ENCODE measurements around the gene MGMT.

MGMT gene

DNA sequence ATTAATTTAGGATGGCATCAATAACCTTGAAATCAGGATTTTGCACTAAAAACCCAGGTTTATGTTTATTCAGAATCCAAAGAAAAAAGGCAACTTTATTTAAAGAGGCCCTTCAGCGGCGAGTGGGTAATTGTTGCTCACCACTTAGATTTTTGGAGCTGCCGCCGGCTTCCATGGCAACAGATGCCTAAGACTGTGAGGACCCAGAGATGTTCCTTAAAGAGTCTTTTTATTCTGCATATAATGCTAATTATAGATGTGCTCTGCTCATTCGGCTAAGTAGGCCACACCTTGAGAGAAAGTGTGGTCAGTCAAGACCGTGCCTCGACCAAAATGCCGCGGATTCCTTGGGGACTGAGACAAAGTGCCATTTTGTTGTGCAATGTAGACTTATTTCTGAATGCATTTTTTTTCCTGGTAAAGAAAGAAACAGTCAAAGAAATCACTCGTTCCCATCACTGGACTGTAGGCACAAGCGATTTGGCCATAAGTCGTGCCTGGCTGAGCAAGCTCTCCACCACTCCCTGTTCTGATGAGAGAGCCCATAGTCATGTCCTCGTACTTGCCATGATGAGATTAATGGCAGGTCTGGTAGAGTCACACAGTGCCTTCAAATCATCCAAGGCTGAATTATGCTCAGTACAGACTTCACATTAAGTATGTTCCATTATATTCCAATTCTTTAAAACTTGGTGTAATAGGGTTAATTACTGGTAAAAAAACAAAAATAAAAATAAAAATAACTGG lies 21.4 kb upstream of the MGMT start:
- TF ChIP-seq, protein P1, sequence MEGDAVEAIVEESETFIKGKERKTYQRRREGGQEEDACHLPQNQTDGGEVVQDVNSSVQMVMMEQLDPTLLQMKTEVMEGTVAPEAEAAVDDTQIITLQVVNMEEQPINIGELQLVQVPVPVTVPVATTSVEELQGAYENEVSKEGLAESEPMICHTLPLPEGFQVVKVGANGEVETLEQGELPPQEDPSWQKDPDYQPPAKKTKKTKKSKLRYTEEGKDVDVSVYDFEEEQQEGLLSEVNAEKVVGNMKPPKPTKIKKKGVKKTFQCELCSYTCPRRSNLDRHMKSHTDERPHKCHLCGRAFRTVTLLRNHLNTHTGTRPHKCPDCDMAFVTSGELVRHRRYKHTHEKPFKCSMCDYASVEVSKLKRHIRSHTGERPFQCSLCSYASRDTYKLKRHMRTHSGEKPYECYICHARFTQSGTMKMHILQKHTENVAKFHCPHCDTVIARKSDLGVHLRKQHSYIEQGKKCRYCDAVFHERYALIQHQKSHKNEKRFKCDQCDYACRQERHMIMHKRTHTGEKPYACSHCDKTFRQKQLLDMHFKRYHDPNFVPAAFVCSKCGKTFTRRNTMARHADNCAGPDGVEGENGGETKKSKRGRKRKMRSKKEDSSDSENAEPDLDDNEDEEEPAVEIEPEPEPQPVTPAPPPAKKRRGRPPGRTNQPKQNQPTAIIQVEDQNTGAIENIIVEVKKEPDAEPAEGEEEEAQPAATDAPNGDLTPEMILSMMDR (IDR thresholded peaks at IDR 0.05; ENCODE audit: low read depth, low read length), result no peak
- DNase-seq (ENCODE audit: extremely low read depth, low read depth), result no peak

DNA sequence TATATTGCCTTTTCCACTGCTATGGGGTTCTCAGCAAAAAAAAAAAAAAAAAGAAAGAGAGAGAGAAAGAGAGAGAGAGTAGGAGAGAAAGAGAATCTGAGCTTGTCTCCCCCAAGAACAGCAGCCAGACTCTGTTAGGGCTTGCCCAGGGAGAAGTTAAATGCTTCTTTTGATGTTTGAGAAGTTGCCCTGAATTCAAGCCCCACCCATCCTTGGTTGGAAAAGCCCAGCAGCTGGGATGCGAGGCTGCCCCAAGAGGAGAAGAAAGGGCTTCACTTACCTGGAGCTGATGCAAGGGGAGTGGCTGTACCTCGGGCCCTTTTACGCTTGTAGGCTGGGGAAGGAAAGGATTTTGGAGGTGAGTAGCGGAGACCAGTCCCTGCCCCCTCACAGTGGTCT lies 20.9 kb upstream of the MGMT start:
- DNase-seq (ENCODE audit: extremely low read depth, low read depth), result no peak
- TF ChIP-seq, protein P1 (IDR thresholded peaks at IDR 0.05; ENCODE audit: low read depth, low read length), result no peak

DNA sequence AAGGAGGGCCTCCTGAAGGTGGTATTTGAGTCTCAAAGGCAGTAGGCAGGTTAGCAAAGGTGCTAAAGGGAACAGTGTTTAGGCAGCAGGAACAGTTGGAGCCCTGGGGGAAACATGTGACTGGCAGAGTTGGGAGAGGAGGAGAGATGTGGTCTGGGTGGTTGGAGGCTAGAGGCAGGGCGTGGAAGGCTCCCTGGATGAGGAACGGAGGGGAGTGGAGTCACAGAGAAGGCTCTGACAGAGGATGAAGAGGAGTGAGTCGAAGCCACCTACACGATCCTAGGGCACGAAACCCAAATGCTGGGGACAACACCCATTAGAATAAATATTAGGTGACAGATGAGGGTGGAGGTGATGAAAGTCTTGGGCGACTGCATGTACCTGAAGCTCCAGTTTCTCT lies 19.6 kb upstream of the MGMT start:
- DNase-seq (ENCODE audit: extremely low read depth, low read depth), result no peak
- TF ChIP-seq, protein P1 (IDR thresholded peaks at IDR 0.05; ENCODE audit: low read depth, low read length), result no peak

DNA sequence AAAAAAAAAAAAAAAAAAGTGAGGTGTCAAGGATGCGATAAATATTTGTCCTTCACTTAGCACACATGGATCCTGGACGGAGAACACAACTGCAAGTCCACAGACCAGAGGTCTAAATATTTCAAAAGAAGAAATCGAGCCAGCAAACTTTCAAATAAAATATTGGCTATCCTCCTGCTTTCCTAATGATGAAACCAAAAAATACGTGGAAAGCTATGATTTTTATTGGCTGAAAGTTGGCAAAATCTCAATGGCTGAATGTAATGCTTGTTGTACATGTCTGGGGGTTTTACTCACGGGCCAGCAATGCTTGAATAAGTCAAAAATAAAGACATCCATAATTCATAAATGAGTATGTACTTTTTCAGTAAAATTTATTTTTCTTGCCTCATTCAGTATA lies 19.0 kb upstream of the MGMT start:
- no peak for DNase-seq (ENCODE audit: extremely low read depth, low read depth)
- TF ChIP-seq, protein P1 (IDR thresholded peaks at IDR 0.05; ENCODE audit: low read depth, low read length), result no peak

DNA sequence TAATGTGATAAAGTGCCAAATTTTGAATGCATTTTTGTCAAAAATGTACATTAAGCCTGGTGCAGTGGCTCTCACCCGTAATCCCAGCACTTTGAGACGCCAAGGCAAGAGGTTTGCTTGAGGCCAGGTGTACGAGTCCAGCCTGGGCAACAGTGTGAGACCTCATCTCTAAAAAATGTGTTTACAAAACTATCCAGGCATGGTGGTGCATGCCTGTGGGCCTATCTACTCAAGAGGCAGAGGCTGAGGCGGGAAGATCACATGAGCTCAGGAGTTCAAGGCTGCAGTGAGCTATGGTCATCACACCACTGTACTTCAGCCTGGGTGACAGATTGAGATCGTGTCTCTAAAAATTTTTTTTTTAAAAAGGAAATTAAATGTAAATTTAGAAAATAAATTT lies 18.5 kb upstream of the MGMT start:
- no peak for DNase-seq (ENCODE audit: extremely low read depth, low read depth)
- TF ChIP-seq, protein P1 (IDR thresholded peaks at IDR 0.05; ENCODE audit: low read depth, low read length), result no peak

DNA sequence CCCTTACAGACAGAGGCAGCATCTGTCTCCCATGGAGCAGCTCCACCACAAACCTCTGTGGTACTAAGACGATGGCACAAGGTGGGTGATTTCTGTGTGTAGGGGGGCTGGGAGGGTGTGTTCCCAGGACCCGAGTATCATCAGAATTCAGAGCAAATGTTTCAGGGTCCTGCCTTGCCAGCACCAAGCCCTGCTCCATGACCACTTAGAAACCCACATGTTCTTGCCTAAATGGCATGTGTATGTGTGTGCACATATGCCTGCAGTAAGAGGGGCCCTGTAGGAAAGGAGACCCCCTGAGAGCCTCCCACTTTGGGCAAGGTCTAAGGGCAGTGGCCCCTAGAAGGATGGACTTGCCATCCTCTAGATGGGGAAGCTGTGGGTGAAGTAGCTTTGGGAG lies 17.1 kb upstream of the MGMT start:
- no peak for DNase-seq (ENCODE audit: extremely low read depth, low read depth)
- TF ChIP-seq, protein P1 (IDR thresholded peaks at IDR 0.05; ENCODE audit: low read depth, low read length), result no peak

DNA sequence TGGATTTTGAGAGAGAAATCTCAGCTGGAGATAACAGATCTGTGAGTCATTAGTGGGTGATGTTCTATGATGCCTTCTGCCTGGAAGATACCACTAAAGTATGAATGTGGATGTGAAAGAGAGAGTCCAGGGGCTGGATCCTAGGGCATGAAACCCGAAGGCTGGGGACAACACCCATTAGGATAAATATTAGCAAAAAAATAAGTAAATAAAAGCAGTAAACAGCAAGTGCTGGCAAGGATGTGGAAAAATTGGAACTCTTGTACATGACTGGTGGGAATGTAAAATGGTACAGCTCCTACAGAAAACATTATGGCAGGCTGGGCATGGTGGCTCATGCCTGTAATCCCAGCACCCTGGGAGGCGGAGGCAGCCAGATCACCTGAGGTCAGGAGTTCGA lies 16.6 kb upstream of the MGMT start:
- TF ChIP-seq, protein P1 (IDR thresholded peaks at IDR 0.05; ENCODE audit: low read depth, low read length), result no peak
- DNase-seq (ENCODE audit: extremely low read depth, low read depth), result no peak
